ENCODE data around the gene SLC16A1. TPM values are rescaled to one million over a fixed set of nuclear protein-coding genes. Genes with fewer than 3 reads are reported as not detected.

Gene SLC16A1
- total RNA-seq, 1 experiment from 2014 or later: 74.6 TPM

DNA sequence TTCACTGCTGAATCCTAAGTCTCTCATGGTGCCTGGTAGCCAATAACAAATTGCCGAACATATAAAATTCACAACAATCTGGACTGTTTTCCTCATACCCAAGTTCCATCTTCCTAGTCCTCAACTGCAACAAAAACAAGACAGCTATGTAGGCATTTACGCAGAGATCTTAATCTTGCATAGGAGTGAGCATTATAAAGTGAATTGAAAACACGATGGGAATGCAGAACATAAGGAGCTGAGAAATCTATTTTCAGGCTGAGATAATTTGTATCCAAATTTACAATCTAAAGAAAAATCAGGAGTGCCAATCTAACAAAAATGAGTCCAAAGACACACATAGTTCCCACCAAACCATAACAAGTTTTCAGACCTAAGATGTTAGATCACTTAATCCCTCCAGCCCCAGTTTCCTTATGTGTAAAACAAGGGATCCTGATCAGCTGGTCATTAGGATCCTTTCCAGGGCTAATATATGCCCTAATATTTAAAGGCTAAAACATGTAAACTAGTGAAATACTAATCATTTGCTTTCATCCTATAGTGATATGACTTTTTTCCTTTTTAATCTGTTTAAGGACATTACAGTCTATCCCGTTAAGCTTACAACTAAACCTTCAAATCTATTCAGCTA lies 1.9 kb downstream of the SLC16A1 start:
- H3F3A ChIP-seq (ENCODE audit: insufficient read depth, low read depth): peaks cover 41% of the 10 kb centered on the region
- peak overlapping the region; percentile 82 for H3K4me3 ChIP-seq
- DNase-seq: no peak
- no peaks in the 10 kb centered on the region for H3K9me3 ChIP-seq (ENCODE audit: insufficient read depth, low read depth)
- H3K4me2 ChIP-seq: peak overlapping the region; percentile 92
- no peaks in the 10 kb centered on the region for H3K36me3 ChIP-seq (ENCODE audit: low read depth)
- intact Hi-C loops (cut with micrococcal nuclease; ENCODE audit: unreplicated experiment): loop anchor here (2.0 to 10.0 kb wide), 3 partner anchors 17 to 149 kb away; no protein-coding TSS in a partner anchor
- H3K27me3 ChIP-seq (ENCODE audit: insufficient read depth, low read depth): no peaks in the 10 kb centered on the region
- CTCF ChIA-PET: interaction anchor here (0.5 kb wide), 1 partner anchor 88 kb away, joined by 4 read pairs; no protein-coding TSS in a partner anchor
- H2AFZ ChIP-seq: peak overlapping the region; percentile 96
- no peaks in the 10 kb centered on the region for H4K20me1 ChIP-seq (ENCODE audit: insufficient read depth)
- POLR2A ChIA-PET (ENCODE audit: unreplicated experiment): interaction anchor here (0.7 kb wide), 2 partner anchors 59 to 121 kb away, joined by 4 to 7 read pairs; no protein-coding TSS in a partner anchor
- no peak for TF ChIP-seq EZH2 (IDR thresholded peaks at IDR 0.05; ENCODE audit: low read depth)
- TF ChIP-seq, protein P1, sequence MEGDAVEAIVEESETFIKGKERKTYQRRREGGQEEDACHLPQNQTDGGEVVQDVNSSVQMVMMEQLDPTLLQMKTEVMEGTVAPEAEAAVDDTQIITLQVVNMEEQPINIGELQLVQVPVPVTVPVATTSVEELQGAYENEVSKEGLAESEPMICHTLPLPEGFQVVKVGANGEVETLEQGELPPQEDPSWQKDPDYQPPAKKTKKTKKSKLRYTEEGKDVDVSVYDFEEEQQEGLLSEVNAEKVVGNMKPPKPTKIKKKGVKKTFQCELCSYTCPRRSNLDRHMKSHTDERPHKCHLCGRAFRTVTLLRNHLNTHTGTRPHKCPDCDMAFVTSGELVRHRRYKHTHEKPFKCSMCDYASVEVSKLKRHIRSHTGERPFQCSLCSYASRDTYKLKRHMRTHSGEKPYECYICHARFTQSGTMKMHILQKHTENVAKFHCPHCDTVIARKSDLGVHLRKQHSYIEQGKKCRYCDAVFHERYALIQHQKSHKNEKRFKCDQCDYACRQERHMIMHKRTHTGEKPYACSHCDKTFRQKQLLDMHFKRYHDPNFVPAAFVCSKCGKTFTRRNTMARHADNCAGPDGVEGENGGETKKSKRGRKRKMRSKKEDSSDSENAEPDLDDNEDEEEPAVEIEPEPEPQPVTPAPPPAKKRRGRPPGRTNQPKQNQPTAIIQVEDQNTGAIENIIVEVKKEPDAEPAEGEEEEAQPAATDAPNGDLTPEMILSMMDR (conservative IDR thresholded peaks at IDR 0.05): no peak
- H3K27ac ChIP-seq: peak overlapping the region; percentile 73
- H3K79me2 ChIP-seq (ENCODE audit: low read depth): peaks cover 95% of the 10 kb centered on the region
- H3K4me1 ChIP-seq (replicated peaks; ENCODE audit: insufficient read depth): peaks cover 36% of the 10 kb centered on the region
- no TSS peak for BruUV-seq (replicated peaks)
- H3K9me2 ChIP-seq (ENCODE audit: insufficient read depth): no peaks in the 10 kb centered on the region

DNA sequence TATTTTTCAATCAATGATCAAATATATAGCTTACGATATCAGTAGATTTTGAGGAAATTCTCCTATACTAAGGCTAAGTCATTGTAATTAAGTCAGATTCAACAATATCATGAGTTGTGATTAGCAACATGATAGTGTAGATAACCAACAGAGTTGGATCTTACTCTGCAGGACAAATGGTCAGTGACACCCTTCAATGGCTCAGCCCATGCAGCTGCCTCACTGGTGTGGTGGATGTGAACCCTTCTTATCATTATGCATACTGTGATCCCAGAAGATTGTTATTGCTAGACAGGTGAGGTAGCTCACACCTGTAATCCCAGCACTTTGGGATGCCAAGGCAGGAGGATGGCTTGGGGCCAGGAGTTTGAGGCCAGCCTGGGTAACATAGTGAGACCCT lies 5.6 kb downstream of the SLC16A1 start:
- no peak for DNase-seq
- Histone ChIP-seq H3K9me2 (ENCODE audit: insufficient read depth) (no peaks in the 10 kb centered on the region), H3K36me3 (ENCODE audit: low read depth) (no peaks in the 10 kb centered on the region), H3K27me3 (ENCODE audit: insufficient read depth, low read depth) (no peaks in the 10 kb centered on the region), H3F3A (ENCODE audit: insufficient read depth, low read depth) (peaks cover 23% of the 10 kb centered on the region), H2AFZ (no peak overlapping the region), H3K4me3 (no peak overlapping the region), H3K79me2 (ENCODE audit: low read depth) (peaks cover 99% of the 10 kb centered on the region), H3K4me1 (replicated peaks; ENCODE audit: insufficient read depth) (peaks cover 41% of the 10 kb centered on the region), H3K9me3 (ENCODE audit: insufficient read depth, low read depth) (peaks cover 12% of the 10 kb centered on the region; the same call in 1 of the 2 replicates), H3K4me2 (no peak overlapping the region), H4K20me1 (ENCODE audit: insufficient read depth) (no peaks in the 10 kb centered on the region), H3K27ac (no peak overlapping the region)
- intact Hi-C loops (cut with micrococcal nuclease; ENCODE audit: unreplicated experiment): loop anchor here (10.0 kb wide), 1 partner anchor 146 kb away; no protein-coding TSS in a partner anchor
- TF ChIP-seq, protein P1 (conservative IDR thresholded peaks at IDR 0.05): no peak
- TF ChIP-seq EZH2 (IDR thresholded peaks at IDR 0.05; ENCODE audit: low read depth): no peak
- ChIA-PET POLR2A (ENCODE audit: unreplicated experiment) (no interaction called here), CTCF (no interaction called here)
- BruUV-seq (replicated peaks): no TSS peak

DNA sequence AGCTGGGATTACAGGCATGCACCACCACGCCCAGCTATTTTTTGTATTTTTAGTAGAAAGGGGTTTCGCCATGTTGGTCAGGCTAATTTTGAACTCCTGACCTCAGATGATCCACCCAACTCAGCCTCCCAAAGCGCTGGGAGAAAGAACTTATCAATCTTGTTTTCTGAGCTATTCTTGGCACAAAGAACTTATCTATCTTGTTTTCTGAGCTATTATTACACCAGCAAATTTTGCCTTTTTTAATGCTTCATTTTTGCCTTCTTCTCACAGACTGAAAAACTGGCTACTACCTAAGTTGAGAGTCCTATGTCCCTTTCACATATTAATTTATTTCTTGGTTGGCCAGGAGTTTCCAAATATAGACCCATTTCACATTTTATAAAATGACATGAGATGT lies 9.3 kb downstream of the SLC16A1 start:
- BruUV-seq (replicated peaks): no TSS peak
- ChIA-PET CTCF (interaction anchor here (0.8 kb wide), 1 partner anchor 58 kb away, joined by 3 read pairs; no protein-coding TSS in a partner anchor), POLR2A (ENCODE audit: unreplicated experiment) (interaction anchor here (0.6 kb wide), 1 partner anchor 1481 kb away, joined by 11 read pairs; no protein-coding TSS in a partner anchor)

More for the DNA sequence above, 9.3 kb downstream of the SLC16A1 start:
- Histone ChIP-seq H3K4me2 (no peak overlapping the region), H3K27me3 (ENCODE audit: insufficient read depth, low read depth) (no peaks in the 10 kb centered on the region), H3K4me3 (no peak overlapping the region), H3K79me2 (ENCODE audit: low read depth) (peaks cover 96% of the 10 kb centered on the region), H3K9me2 (ENCODE audit: insufficient read depth) (no peaks in the 10 kb centered on the region), H3K9me3 (ENCODE audit: insufficient read depth, low read depth) (peaks cover 12% of the 10 kb centered on the region; the same call in 1 of the 2 replicates), H3K36me3 (ENCODE audit: low read depth) (no peaks in the 10 kb centered on the region), H3K27ac (no peak overlapping the region), H3F3A (ENCODE audit: insufficient read depth, low read depth) (peaks cover 5% of the 10 kb centered on the region; the same call in 1 of the 2 replicates), H3K4me1 (replicated peaks; ENCODE audit: insufficient read depth) (peaks cover 18% of the 10 kb centered on the region), H4K20me1 (ENCODE audit: insufficient read depth) (no peaks in the 10 kb centered on the region), H2AFZ (no peak overlapping the region)
- intact Hi-C loops (cut with micrococcal nuclease; ENCODE audit: unreplicated experiment): no loop called here
- TF ChIP-seq EZH2 (IDR thresholded peaks at IDR 0.05; ENCODE audit: low read depth): no peak
- TF ChIP-seq, protein P1 (conservative IDR thresholded peaks at IDR 0.05): no peak
- DNase-seq: no peak
